Trophoblast cell (in vitro differentiated cells and primary cell): Measurements from ENCODE around the gene EYA2.

Source experiments
- DNase-seq, 2 donors: peaks; one replicate each; pipeline ENCODE4 v3.0.0-alpha.2; 2016
- H2AFZ ChIP-seq: 2 replicates; pipeline ENCODE4 v1.6.1; 2013; ENCODE audit warnings: low read length, moderate library complexity, mild to moderate bottlenecking; ENCODE audit not compliant: insufficient read depth, poor library complexity
- H2AK5ac ChIP-seq: 2 replicates; pipeline ENCODE4 v1.6.1; 2013; ENCODE audit warnings: mild to moderate bottlenecking, low read length
- H2BK120ac ChIP-seq: 2 replicates; pipeline ENCODE4 v1.6.1; 2013; ENCODE audit warnings: low read length, mild to moderate bottlenecking, moderate library complexity; ENCODE audit not compliant: insufficient read depth, poor library complexity
- H2BK12ac ChIP-seq: 2 replicates; pipeline ENCODE4 v1.6.1; 2013; ENCODE audit warnings: mild to moderate bottlenecking, low read length, moderate library complexity
- H2BK5ac ChIP-seq: 2 replicates; pipeline ENCODE4 v1.6.1; 2013; ENCODE audit warnings: low read length, low read depth, moderate library complexity, mild to moderate bottlenecking; ENCODE audit not compliant: poor library complexity
- H3K14ac ChIP-seq: 2 replicates; pipeline ENCODE4 v1.6.1; 2013; ENCODE audit warnings: mild to moderate bottlenecking, low read length
- H3K18ac ChIP-seq: 2 replicates; pipeline ENCODE4 v1.6.1; 2013; ENCODE audit warnings: mild to moderate bottlenecking, low read length
- H3K23ac ChIP-seq: 2 replicates; pipeline ENCODE4 v1.6.1; 2013; ENCODE audit warnings: low read length
- H3K27ac ChIP-seq: 2 replicates; pipeline ENCODE4 v1.5.1; 2013; ENCODE audit warnings: low read depth, mild to moderate bottlenecking, inconsistent platforms, low read length, moderate library complexity
- H3K27me3 ChIP-seq: 2 replicates; pipeline ENCODE4 v1.6.1; 2013; ENCODE audit warnings: inconsistent platforms, mild to moderate bottlenecking, low read length, moderate library complexity; ENCODE audit not compliant: insufficient read depth
- H3K36me3 ChIP-seq, 2 experiments: 1 replicate in 1 of 2; 2 replicates in 1 of 2; pipeline ENCODE4 v1.6.1; 2013; ENCODE audit warnings: low read length in 2 of 2, mild to moderate bottlenecking in 2 of 2, moderate library complexity in 1 of 2; ENCODE audit not compliant: insufficient read depth in 2 of 2, control insufficient read depth in 1 of 2
- H3K4ac ChIP-seq: 2 replicates; pipeline ENCODE4 v1.6.1; 2013; ENCODE audit warnings: low read depth, mild to moderate bottlenecking, low read length, moderate library complexity
- H3K4me1 ChIP-seq, 2 experiments: 1 replicate in 1 of 2; 2 replicates in 1 of 2; pipeline ENCODE4 v1.6.1; 2013; ENCODE audit warnings: low read length in 2 of 2, mild to moderate bottlenecking in 2 of 2, moderate library complexity in 1 of 2; ENCODE audit not compliant: insufficient read depth in 2 of 2, control insufficient read depth in 1 of 2
- H3K4me2 ChIP-seq: 2 replicates; pipeline ENCODE4 v1.6.1; 2013; ENCODE audit warnings: inconsistent platforms, mild to moderate bottlenecking, low read length, moderate library complexity
- H3K4me3 ChIP-seq: 2 replicates; pipeline ENCODE4 v1.5.1; 2013; ENCODE audit warnings: mild to moderate bottlenecking, low read depth, low read length, inconsistent platforms
- H3K79me1 ChIP-seq: one replicate; pipeline ENCODE4 v1.6.1; 2013; ENCODE audit warnings: low read length
- H3K79me2 ChIP-seq: 2 replicates; pipeline ENCODE4 v1.6.1; 2013; ENCODE audit warnings: low read length, mild to moderate bottlenecking; ENCODE audit not compliant: control insufficient read depth, insufficient read depth, poor library complexity
- H3K9ac ChIP-seq: 2 replicates; pipeline ENCODE4 v1.6.1; 2013; ENCODE audit warnings: mild to moderate bottlenecking, low read length
- H3K9me3 ChIP-seq: 2 replicates; pipeline ENCODE4 v1.6.1; 2013; ENCODE audit warnings: low read depth, mild to moderate bottlenecking, control low read depth, inconsistent platforms, low read length; ENCODE audit not compliant: insufficient read depth
- H4K12ac ChIP-seq: 2 replicates; pipeline ENCODE4 v1.6.1; 2013; ENCODE audit warnings: low read depth, mild to moderate bottlenecking, low read length, moderate library complexity
- H4K8ac ChIP-seq: 2 replicates; pipeline ENCODE4 v1.6.1; 2013; ENCODE audit warnings: low read depth, mild to moderate bottlenecking, low read length, moderate library complexity
- H4K91ac ChIP-seq: one replicate; pipeline ENCODE4 v1.6.1; 2013; ENCODE audit warnings: low read depth, mild to moderate bottlenecking, low read length, moderate library complexity
- WGBS: extraction: QIAGEN DNeasy Blood & Tissue Kit; methylation state at CpG from one replicate; pipeline ENCODE4 v1.1.7; 2013; ENCODE audit warnings: missing lambda C conversion rate; ENCODE audit not compliant: insufficient read length, insufficient coverage; ENCODE audit errors: extremely low coverage; 5-methylcytosine and 5-hydroxymethylcytosine counted together

The EYA2 gene

GRCh38 chr20:46850416-46850815, 44.2 kb upstream of the EYA2 start:
- Histone ChIP-seq H2BK120ac (no peak overlapping the region), H3K18ac (no peak overlapping the region), H3K4me3 (no peak overlapping the region), H3K79me2 (no peaks in the 10 kb centered on the region), H3K27ac (no peak overlapping the region), H2BK5ac (no peak overlapping the region), H3K79me1 (no peaks in the 10 kb centered on the region), H3K4me2 (no peak overlapping the region), H2AFZ (no peak overlapping the region), H3K36me3 (no peaks in the 10 kb centered on the region), H4K91ac (no peak overlapping the region), H3K9ac (no peak overlapping the region), H3K9me3 (no peaks in the 10 kb centered on the region), H4K12ac (no peak overlapping the region), H2AK5ac (no peak overlapping the region), H3K4me1 (peaks cover 0 to 2% of the 10 kb centered on the region in 2 experiments), H2BK12ac (no peak overlapping the region), H3K23ac (no peak overlapping the region), H3K14ac (no peak overlapping the region), H3K4ac (no peak overlapping the region), H4K8ac (no peak overlapping the region), H3K27me3 (no peaks in the 10 kb centered on the region)
- WGBS = no CpG with 5 or more reads among the region's 10 CpGs
- no peak for DNase-seq

GRCh38 chr20:46850896-46851295, 43.7 kb upstream of the EYA2 start:
- no peak overlapping the region for H3K4me2 ChIP-seq
- H4K8ac ChIP-seq = no peak overlapping the region
- no peak overlapping the region for H4K91ac ChIP-seq
- H3K18ac ChIP-seq = no peak overlapping the region
- H2BK120ac ChIP-seq = no peak overlapping the region
- H3K4ac ChIP-seq = no peak overlapping the region
- H3K9ac ChIP-seq = no peak overlapping the region
- peaks cover 0 to 2% of the 10 kb centered on the region in 2 experiments for H3K4me1 ChIP-seq
- H3K27ac ChIP-seq = no peak overlapping the region
- no peaks in the 10 kb centered on the region for H3K79me2 ChIP-seq
- no CpG with 5 or more reads among the region's 7 CpGs for WGBS
- H3K4me3 ChIP-seq = no peak overlapping the region
- no peak for DNase-seq
- no peaks in the 10 kb centered on the region for H3K27me3 ChIP-seq
- H2BK5ac ChIP-seq = no peak overlapping the region
- H4K12ac ChIP-seq = no peak overlapping the region
- H3K79me1 ChIP-seq = no peaks in the 10 kb centered on the region
- H2AK5ac ChIP-seq = no peak overlapping the region
- H3K23ac ChIP-seq = no peak overlapping the region
- H3K9me3 ChIP-seq = no peaks in the 10 kb centered on the region
- no peak overlapping the region for H2AFZ ChIP-seq
- H3K14ac ChIP-seq = no peak overlapping the region
- no peaks in the 10 kb centered on the region for H3K36me3 ChIP-seq
- H2BK12ac ChIP-seq = no peak overlapping the region

- no peak overlapping the region for H3K27ac ChIP-seq
- H3K4me1 ChIP-seq = peaks cover 0 to 2% of the 10 kb centered on the region in 2 experiments
- H3K14ac ChIP-seq = no peak overlapping the region
- H4K8ac ChIP-seq = no peak overlapping the region
- H2AK5ac ChIP-seq = no peak overlapping the region
- no peak for DNase-seq
- H3K23ac ChIP-seq = no peak overlapping the region
- H3K36me3 ChIP-seq = no peaks in the 10 kb centered on the region
- no peak overlapping the region for H4K12ac ChIP-seq
- H3K79me1 ChIP-seq = no peaks in the 10 kb centered on the region
- H3K4me2 ChIP-seq = no peak overlapping the region
- no CpG with 5 or more reads among the region's 4 CpGs for WGBS
- no peak overlapping the region for H2BK120ac ChIP-seq
- no peaks in the 10 kb centered on the region for H3K79me2 ChIP-seq
- H2BK5ac ChIP-seq = no peak overlapping the region
- H4K91ac ChIP-seq = no peak overlapping the region
- no peak overlapping the region for H3K4ac ChIP-seq
- H3K4me3 ChIP-seq = no peak overlapping the region
- H3K9me3 ChIP-seq = no peaks in the 10 kb centered on the region
- H3K18ac ChIP-seq = no peak overlapping the region
- no peak overlapping the region for H3K9ac ChIP-seq
- H3K27me3 ChIP-seq = no peaks in the 10 kb centered on the region
- no peak overlapping the region for H2BK12ac ChIP-seq
- H2AFZ ChIP-seq = no peak overlapping the region
These were observed 42.9 kb upstream of the EYA2 start for GRCh38 chr20:46851746-46852145.

- Histone ChIP-seq H3K27me3 (no peaks in the 10 kb centered on the region), H3K9ac (no peak overlapping the region), H3K4me3 (no peak overlapping the region), H2BK120ac (no peak overlapping the region), H2BK5ac (no peak overlapping the region), H3K27ac (no peak overlapping the region), H2BK12ac (no peak overlapping the region), H3K4ac (no peak overlapping the region), H2AFZ (no peak overlapping the region), H4K12ac (no peak overlapping the region), H3K9me3 (no peaks in the 10 kb centered on the region), H3K36me3 (no peaks in the 10 kb centered on the region), H4K91ac (no peak overlapping the region), H3K23ac (no peak overlapping the region), H3K4me2 (no peak overlapping the region), H3K79me1 (no peaks in the 10 kb centered on the region), H4K8ac (no peak overlapping the region), H3K79me2 (no peaks in the 10 kb centered on the region), H2AK5ac (no peak overlapping the region), H3K18ac (no peak overlapping the region), H3K4me1 (peaks cover 0 to 2% of the 10 kb centered on the region in 2 experiments), H3K14ac (no peak overlapping the region)
- DNase-seq = no peak
- WGBS = no CpG with 5 or more reads among the region's 4 CpGs
These were observed 42.3 kb upstream of the EYA2 start for GRCh38 chr20:46852313-46852712.
